Prostate gland (tissue), 2 donors: ENCODE results near the gene UPP1. TPM values are rescaled to one million over a fixed set of nuclear protein-coding genes. Genes with fewer than 3 reads are reported as not detected.

Source experiments
- DNase-seq: peaks from one replicate; pipeline ENCODE4 v3.0.0-alpha.2; 2019; ENCODE audit warnings: low spot score
- H3K27ac ChIP-seq, 2 donors: fragments of 200-600 bp; sonication (generic); 2 replicates each; pipeline ENCODE4 v1.5.1; 2017 to 2019
- H3K27me3 ChIP-seq: fragments of 200-600 bp; sonication (generic); replicated peaks from 2 replicates; pipeline ENCODE4 v1.5.1; 2019; ENCODE audit not compliant: insufficient read depth
- H3K36me3 ChIP-seq, 2 donors: fragments of 200-600 bp; sonication (generic); 1 replicate in 1 of 2; 2 replicates in 1 of 2; pipeline versions ENCODE4 v1.5.1 to v1.8.1; 2017 to 2019
- H3K4me1 ChIP-seq: fragments of 200-600 bp; sonication (generic); replicated peaks from 2 replicates; pipeline ENCODE4 v1.5.1; 2019
- H3K4me3 ChIP-seq, 2 donors: fragments of 200-600 bp; sonication (generic); 2 replicates each; pipeline ENCODE4 v1.5.1; 2017 to 2019
- H3K9me3 ChIP-seq: fragments of 200-600 bp; sonication (generic); 2 replicates; pipeline ENCODE4 v1.5.1; 2017
- POLR2A ChIP-seq: fragments of 450-650 bp; IDR thresholded peaks from one replicate; pipeline ENCODE4 v1.6.1; 2016; ENCODE audit warnings: antibody characterized with exemption, mild to moderate bottlenecking
- POLR2AphosphoS5 ChIP-seq: sonication (generic); formaldehyde crosslinking; IDR thresholded peaks from one replicate; pipeline ENCODE4 v1.6.1; 2017; ENCODE audit warnings: antibody characterized with exemption
- WGBS: methylation state at CpG from one replicate; pipeline ENCODE4 v1.1.5; 2018; 5-methylcytosine and 5-hydroxymethylcytosine counted together
- intact Hi-C: fragments of 100-400 bp; cut with DNase I; formaldehyde crosslinking; loops from one replicate; pipeline ENCODE4 v1.14.2; 2022
- total RNA-seq, 2 donors: library from RNA; depleted of rRNA; stranded (reverse); fragments of >200 nt; gene quantifications; one replicate each; pipeline ENCODE4 v1.1.0, GENCODE V29; 2016
- TF ChIP-seq, protein P1 (sequence below), 4 experiments: fragments of 200-600 bp in 2 of 4; fragments of 450-650 bp in 2 of 4; sonication (generic) in 2 of 4; IDR thresholded peaks; 1 replicate in 3 of 4; 2 replicates in 1 of 4; pipeline ENCODE4 v1.5.1; 2016 to 2019; ENCODE audit warnings: antibody characterized with exemption in 4 of 4, mild to moderate bottlenecking in 2 of 4, moderate library complexity in 2 of 4

Gene UPP1
- total RNA-seq, 2 donors from 2014 or later: 4.9 to 13.0 TPM

DNA sequence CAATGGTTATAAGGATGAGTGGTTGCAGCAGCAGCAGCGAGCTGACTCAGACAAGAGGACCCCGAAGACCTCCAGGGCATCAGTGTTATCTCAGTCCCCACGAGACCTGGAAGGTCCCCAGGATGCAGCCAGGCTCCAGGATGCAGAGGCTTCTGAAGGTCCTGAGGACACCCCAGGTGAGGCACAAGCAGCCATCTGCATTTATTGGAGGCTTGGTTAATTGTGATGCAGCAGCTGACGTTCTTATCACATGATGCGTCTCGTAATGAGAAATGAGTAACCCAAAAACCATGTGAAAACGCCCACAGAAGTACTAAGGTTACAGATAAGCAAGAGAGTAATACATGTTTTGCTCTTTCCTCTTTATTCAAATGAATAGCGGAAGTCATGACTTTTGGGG is 36.3 kb upstream of the UPP1 start:
- H3K4me3 ChIP-seq: no peak overlapping the region
- WGBS: 69% methylated on average over 8 of the region's 8 CpGs
- no peaks in the 10 kb centered on the region for H3K4me1 ChIP-seq
- no peak overlapping the region for H3K27ac ChIP-seq
- no peaks in the 10 kb centered on the region for H3K27me3 ChIP-seq
- TF ChIP-seq, protein P1, sequence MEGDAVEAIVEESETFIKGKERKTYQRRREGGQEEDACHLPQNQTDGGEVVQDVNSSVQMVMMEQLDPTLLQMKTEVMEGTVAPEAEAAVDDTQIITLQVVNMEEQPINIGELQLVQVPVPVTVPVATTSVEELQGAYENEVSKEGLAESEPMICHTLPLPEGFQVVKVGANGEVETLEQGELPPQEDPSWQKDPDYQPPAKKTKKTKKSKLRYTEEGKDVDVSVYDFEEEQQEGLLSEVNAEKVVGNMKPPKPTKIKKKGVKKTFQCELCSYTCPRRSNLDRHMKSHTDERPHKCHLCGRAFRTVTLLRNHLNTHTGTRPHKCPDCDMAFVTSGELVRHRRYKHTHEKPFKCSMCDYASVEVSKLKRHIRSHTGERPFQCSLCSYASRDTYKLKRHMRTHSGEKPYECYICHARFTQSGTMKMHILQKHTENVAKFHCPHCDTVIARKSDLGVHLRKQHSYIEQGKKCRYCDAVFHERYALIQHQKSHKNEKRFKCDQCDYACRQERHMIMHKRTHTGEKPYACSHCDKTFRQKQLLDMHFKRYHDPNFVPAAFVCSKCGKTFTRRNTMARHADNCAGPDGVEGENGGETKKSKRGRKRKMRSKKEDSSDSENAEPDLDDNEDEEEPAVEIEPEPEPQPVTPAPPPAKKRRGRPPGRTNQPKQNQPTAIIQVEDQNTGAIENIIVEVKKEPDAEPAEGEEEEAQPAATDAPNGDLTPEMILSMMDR (IDR thresholded peaks at IDR 0.05): no peak
- TF ChIP-seq POLR2AphosphoS5 (no peak), POLR2A (no peak)
- no peaks in the 10 kb centered on the region for H3K9me3 ChIP-seq
- no peak for DNase-seq
- intact Hi-C loops: no loop called here
- H3K36me3 ChIP-seq: no peaks in the 10 kb centered on the region

DNA sequence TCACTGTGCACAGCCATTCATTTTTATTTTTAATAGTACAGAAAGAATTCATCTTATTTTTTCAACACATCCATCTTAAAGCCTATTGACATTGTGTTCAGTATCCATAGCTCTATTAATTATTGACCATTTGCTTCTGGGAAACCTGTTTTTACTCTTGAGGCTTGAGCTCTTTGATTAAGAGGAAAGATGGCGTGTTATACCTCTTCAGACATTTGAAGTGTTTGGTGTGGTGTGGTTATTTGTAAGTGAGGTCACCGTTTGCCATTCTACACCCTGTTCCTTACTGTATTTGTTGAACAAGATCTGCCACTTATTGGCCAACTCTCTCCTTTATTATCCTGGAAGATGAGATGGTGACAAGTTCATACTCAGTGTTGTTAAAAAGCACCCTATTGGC is 35.3 kb upstream of the UPP1 start:
- intact Hi-C loops: no loop called here
- Histone ChIP-seq H3K9me3 (no peaks in the 10 kb centered on the region), H3K36me3 (no peaks in the 10 kb centered on the region), H3K27me3 (no peaks in the 10 kb centered on the region), H3K27ac (no peak overlapping the region), H3K4me1 (no peaks in the 10 kb centered on the region), H3K4me3 (no peak overlapping the region)
- no peak for DNase-seq
- TF ChIP-seq, protein P1 (IDR thresholded peaks at IDR 0.05): no peak
- TF ChIP-seq POLR2AphosphoS5 (no peak), POLR2A (no peak)
- WGBS: 63% methylated on average over 2 of the region's 2 CpGs

DNA sequence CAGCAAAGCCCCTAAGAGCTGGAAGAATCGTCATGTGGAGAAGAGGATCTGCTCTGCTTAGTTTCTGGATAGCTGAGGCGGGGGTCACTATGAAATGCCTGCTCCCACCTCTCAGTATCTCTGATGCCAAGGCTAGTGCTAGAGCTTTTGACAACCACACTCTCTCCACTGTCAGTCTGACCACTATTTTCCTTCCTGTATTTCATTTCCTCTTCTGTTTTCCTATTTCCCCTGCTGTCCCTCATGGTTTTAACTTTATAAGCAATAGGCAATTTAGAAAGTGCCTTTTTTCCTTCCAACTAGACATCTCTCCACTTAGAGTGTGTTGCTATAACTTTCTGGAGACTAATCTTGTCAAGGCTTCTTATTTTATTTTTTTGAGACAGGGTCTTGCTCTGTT is 30.1 kb upstream of the UPP1 start:
- intact Hi-C loops: no loop called here
- Histone ChIP-seq H3K36me3 (no peaks in the 10 kb centered on the region), H3K4me1 (no peaks in the 10 kb centered on the region), H3K27me3 (no peaks in the 10 kb centered on the region), H3K27ac (no peak overlapping the region), H3K4me3 (no peak overlapping the region), H3K9me3 (no peaks in the 10 kb centered on the region)
- TF ChIP-seq POLR2A (no peak), POLR2AphosphoS5 (no peak)
- TF ChIP-seq, protein P1 (IDR thresholded peaks at IDR 0.05): no peak
- 69% methylated on average over 2 of the region's 2 CpGs for WGBS
- no peak for DNase-seq

DNA sequence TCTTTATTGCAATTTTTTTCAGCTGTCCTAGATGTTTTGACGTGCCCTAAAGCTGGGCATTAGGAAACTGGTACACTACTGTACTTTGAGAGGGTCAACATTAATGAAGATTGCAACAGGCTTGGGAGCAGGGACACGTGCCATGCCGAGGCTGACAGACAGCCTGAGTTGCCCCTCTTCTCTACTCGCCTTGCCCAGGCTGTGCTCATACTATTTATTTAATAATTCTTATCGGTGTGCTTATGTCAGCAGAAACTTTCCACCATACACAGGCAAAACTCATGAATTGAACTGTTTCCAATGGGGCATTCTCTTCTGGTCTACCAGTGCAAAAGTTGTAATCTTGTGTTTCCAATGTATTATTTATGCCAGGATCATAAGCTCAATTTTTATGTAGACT is 29.4 kb upstream of the UPP1 start:
- H3K4me1 ChIP-seq: no peaks in the 10 kb centered on the region
- no peaks in the 10 kb centered on the region for H3K27me3 ChIP-seq
- H3K27ac ChIP-seq: no peak overlapping the region
- no peak overlapping the region for H3K4me3 ChIP-seq
- no peaks in the 10 kb centered on the region for H3K9me3 ChIP-seq
- intact Hi-C loops: no loop called here
- DNase-seq: no peak
- TF ChIP-seq, protein P1 (IDR thresholded peaks at IDR 0.05): no peak
- no peak for TF ChIP-seq POLR2AphosphoS5
- TF ChIP-seq POLR2A: no peak
- WGBS: 83% methylated on average over 5 of the region's 5 CpGs
- H3K36me3 ChIP-seq: no peaks in the 10 kb centered on the region

DNA sequence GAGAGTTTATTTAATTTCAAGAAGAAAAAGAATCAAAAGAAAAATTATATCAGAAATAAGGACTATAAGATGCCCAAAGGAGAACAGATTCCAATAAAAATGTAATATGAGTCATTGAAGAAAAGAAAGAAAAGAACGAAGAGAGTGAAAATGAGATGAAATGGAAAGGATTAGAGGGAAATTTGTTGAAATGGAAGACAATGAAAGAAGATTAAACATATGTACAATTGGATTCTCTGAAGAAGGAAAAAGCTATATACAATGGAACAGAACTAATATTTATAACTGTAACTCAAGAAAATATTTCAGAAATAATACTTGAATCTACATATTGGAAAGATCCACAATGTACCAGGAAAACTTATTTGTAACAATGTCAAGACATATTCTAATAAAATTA is 25.1 kb upstream of the UPP1 start:
- no peak for DNase-seq
- H3K4me3 ChIP-seq: no peak overlapping the region
- 79% methylated on average over 1 of the region's 1 CpG for WGBS
- no peaks in the 10 kb centered on the region for H3K9me3 ChIP-seq
- H3K4me1 ChIP-seq: no peaks in the 10 kb centered on the region
- H3K27me3 ChIP-seq: no peaks in the 10 kb centered on the region
- TF ChIP-seq POLR2A: no peak
- TF ChIP-seq, protein P1 (IDR thresholded peaks at IDR 0.05): no peak
- TF ChIP-seq POLR2AphosphoS5: no peak
- intact Hi-C loops: no loop called here
- H3K27ac ChIP-seq: no peak overlapping the region
- H3K36me3 ChIP-seq: no peaks in the 10 kb centered on the region
